ENCODE data around the gene MYL6. TPM values are rescaled to one million over a fixed set of nuclear protein-coding genes. Genes with fewer than 3 reads are reported as not detected.

The MYL6 gene
- total RNA-seq, 5 donors from 2014 or later (not counting 1 experiment from before 2014, with no cell fraction given), result 506 to 663 (median 569) TPM

DNA sequence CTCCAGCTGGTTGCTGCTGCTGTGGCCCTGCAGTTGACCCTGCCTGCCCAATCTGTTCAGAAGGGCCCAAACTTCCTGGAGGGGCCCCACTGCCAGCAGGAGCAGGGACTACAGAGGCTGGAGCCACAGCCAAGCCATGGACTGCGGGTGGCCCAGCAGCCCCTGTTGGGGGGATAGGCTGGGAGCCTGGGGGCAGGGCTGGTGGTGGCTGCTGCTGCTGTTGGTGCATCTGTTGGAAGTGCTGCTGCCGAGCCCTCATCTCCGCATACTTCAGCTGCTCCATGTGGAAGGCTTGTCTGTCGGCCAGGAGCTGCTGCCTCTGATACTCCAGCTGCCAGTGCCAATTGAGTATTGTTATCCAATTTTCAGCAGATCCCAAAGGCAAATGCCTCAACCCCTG lies 7.2 kb downstream of the MYL6 start:
- Mint-ChIP-seq H3K9me3 (no peaks in the 10 kb centered on the region), H3K27me3 (no peaks in the 10 kb centered on the region), H3K4me1 (peaks cover 13 to 23% (median 22%) of the 10 kb centered on the region in 3 donors), H3K27ac (peak overlapping the region; percentile 18 to 23), H3K4me3 (no peak overlapping the region), H3K36me3 (peaks cover 50% of the 10 kb centered on the region)
- POLR2A ChIA-PET, result no interaction called here
- no peak overlapping the region for H3K4me3 ChIP-seq (ENCODE audit: control insufficient read depth in 1 of 2, extremely low read depth in 1 of 2, low read length in 1 of 2)
- ATAC-seq (replicated peaks in 1 of 4) (no peak), DNase-seq (no peak)
- CTCF ChIA-PET, result interaction anchor here in 1 of 2 donors (1.7 kb wide), 1 partner anchor 23 kb away, joined by 4 read pairs; no protein-coding TSS in a partner anchor
- H3K27ac ChIP-seq (ENCODE audit: low read length), result no peak overlapping the region
- peaks cover 9 to 22% of the 10 kb centered on the region in 2 experiments for H3K4me1 ChIP-seq (ENCODE audit: control insufficient read depth in 1 of 2, extremely low read depth in 1 of 2, insufficient read depth in 2 of 2, low read length in 2 of 2)
- peaks cover 7 to 94% of the 10 kb centered on the region in 2 donors for H3K36me3 ChIP-seq (ENCODE audit: control insufficient read depth in 2 of 2, extremely low read depth in 1 of 2, insufficient read depth in 1 of 2, low read length in 1 of 2)
- H3K9me3 ChIP-seq, result no peaks in the 10 kb centered on the region
- whole genome bisulfite sequencing (ENCODE audit: insufficient coverage), result 94% methylated on average over 4 of the region's 4 CpGs
- H3K27me3 ChIP-seq (replicated peaks in 1 of 2; ENCODE audit: control insufficient read depth in 2 of 2, extremely low read depth in 1 of 2, insufficient read depth in 2 of 2, low read length in 1 of 2), result no peaks in the 10 kb centered on the region

DNA sequence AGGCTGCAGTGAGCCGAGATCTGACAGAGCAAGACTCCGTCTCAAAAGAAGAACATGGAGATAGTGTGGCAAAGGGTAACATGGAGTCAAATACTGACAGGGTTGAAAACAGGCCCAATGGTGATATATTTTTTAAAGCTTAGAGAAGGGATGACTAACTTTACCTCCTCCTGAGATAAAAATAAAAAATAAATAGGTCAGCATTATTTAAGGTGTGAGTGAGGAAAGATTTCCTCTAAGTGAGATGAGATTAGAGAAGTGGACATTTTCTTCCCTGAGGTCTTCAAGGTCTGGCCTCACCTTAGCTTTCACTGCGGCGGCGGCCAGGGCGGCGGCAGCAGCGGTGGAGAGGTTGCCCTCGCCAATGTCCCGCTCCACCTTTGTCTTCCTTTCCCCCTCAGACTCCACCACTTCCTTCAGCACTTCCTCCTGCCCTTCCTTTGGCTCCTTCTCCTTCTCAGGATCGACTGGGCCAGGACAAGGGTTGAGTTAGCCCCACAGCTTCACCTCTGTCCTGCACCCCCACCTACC lies 11.1 kb downstream of the MYL6 start:
- WGBS (ENCODE audit: insufficient coverage), result 38% methylated on average over 1 of the region's 11 CpGs
- Histone ChIP-seq H3K27me3 (replicated peaks in 1 of 2; ENCODE audit: control insufficient read depth in 2 of 2, extremely low read depth in 1 of 2, insufficient read depth in 2 of 2, low read length in 1 of 2) (no peaks in the 10 kb centered on the region), H3K9me3 (no peaks in the 10 kb centered on the region), H3K4me1 (ENCODE audit: control insufficient read depth in 1 of 2, extremely low read depth in 1 of 2, insufficient read depth in 2 of 2, low read length in 2 of 2) (no peaks in the 10 kb centered on the region), H3K27ac (ENCODE audit: low read length) (no peak overlapping the region), H3K4me3 (ENCODE audit: control insufficient read depth in 1 of 2, extremely low read depth in 1 of 2, low read length in 1 of 2) (no peak overlapping the region), H3K36me3 (ENCODE audit: control insufficient read depth in 2 of 2, extremely low read depth in 1 of 2, insufficient read depth in 1 of 2, low read length in 1 of 2) (peaks cover 31 to 92% of the 10 kb centered on the region in 2 donors)
- H3K9me3 Mint-ChIP-seq, result no peaks in the 10 kb centered on the region
- ATAC-seq (replicated peaks in 1 of 4) (no peak), DNase-seq (no peak)
- POLR2A ChIA-PET, result no interaction called here
- CTCF ChIA-PET, result interaction anchor here in 1 of 2 donors (0.6 kb wide), 1 partner anchor 25 kb away, joined by 3 read pairs; no protein-coding TSS in a partner anchor
- peak overlapping the region; percentile 19 to 73 for H3K27ac Mint-ChIP-seq
- H3K36me3 Mint-ChIP-seq, result peaks cover 55% of the 10 kb centered on the region
- no peaks in the 10 kb centered on the region for H3K4me1 Mint-ChIP-seq
- no peak overlapping the region for H3K4me3 Mint-ChIP-seq
- no peaks in the 10 kb centered on the region for H3K27me3 Mint-ChIP-seq

DNA sequence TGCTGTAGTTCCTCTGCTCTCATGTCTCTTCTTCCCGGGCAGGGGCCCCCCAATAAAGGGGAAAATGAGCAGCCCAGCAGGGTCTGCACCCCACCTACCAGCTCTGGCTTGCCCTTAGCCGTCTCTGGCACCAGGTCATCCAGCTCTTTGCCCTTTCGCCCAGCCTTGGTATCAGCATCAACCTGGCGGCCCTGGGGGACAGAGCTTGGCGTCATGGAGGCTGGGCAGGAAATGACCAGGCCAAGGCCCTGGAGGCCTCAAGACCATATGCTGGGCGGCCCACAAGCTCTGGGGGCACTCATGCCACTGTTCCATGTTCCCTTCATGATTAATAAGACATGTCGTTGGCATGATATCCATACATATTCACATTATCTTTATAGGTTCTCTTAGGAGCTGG lies 14.7 kb downstream of the MYL6 start:
- Mint-ChIP-seq H3K36me3 (peaks cover 56% of the 10 kb centered on the region), H3K27me3 (no peaks in the 10 kb centered on the region), H3K4me3 (no peak overlapping the region), H3K9me3 (no peaks in the 10 kb centered on the region), H3K27ac (no peak overlapping the region), H3K4me1 (peaks cover 0 to 2% (median 0%) of the 10 kb centered on the region in 3 donors)
- Histone ChIP-seq H3K4me1 (ENCODE audit: control insufficient read depth in 1 of 2, extremely low read depth in 1 of 2, insufficient read depth in 2 of 2, low read length in 2 of 2) (no peaks in the 10 kb centered on the region), H3K4me3 (ENCODE audit: control insufficient read depth in 1 of 2, extremely low read depth in 1 of 2, low read length in 1 of 2) (no peak overlapping the region), H3K36me3 (ENCODE audit: control insufficient read depth in 2 of 2, extremely low read depth in 1 of 2, insufficient read depth in 1 of 2, low read length in 1 of 2) (peaks cover 34 to 87% of the 10 kb centered on the region in 2 donors), H3K27me3 (replicated peaks in 1 of 2; ENCODE audit: control insufficient read depth in 2 of 2, extremely low read depth in 1 of 2, insufficient read depth in 2 of 2, low read length in 1 of 2) (no peaks in the 10 kb centered on the region), H3K9me3 (no peaks in the 10 kb centered on the region), H3K27ac (ENCODE audit: low read length) (no peak overlapping the region)
- 91% methylated on average over 5 of the region's 7 CpGs for WGBS (ENCODE audit: insufficient coverage)
- ATAC-seq (replicated peaks in 1 of 4) (no peak), DNase-seq (no peak)
- ChIA-PET POLR2A (interaction anchor here (0.5 to 0.7 kb wide), 2 partner anchors 10 to 29 kb away, joined by 3 to 6 read pairs; no protein-coding TSS in a partner anchor), CTCF (no interaction called here)

DNA sequence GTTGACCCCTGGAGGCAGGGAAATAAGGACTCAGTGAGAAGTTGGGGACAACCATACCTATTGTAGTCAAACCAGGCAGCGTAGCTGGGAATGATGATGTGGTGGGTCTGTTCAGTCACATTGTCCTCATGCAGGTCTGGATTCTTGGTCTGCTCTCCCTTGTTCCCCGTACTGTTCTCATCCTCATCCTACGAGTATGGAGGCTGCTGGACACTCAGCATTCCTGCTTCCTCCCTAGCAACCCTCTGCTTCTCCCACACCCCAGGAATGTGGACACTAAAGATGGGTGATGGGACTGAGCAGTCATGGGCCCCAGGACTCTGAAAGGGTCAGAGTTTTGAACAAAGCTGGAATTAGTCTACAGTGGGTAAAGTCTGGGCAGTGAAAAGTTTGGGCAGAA lies 20.2 kb downstream of the MYL6 start:
- no peaks in the 10 kb centered on the region for H3K27me3 Mint-ChIP-seq
- Histone ChIP-seq H3K27ac (ENCODE audit: low read length) (no peak overlapping the region), H3K9me3 (no peaks in the 10 kb centered on the region), H3K36me3 (ENCODE audit: control insufficient read depth in 2 of 2, extremely low read depth in 1 of 2, insufficient read depth in 1 of 2, low read length in 1 of 2) (peaks cover 14 to 80% of the 10 kb centered on the region in 2 donors), H3K4me3 (ENCODE audit: control insufficient read depth in 1 of 2, extremely low read depth in 1 of 2, low read length in 1 of 2) (no peak overlapping the region), H3K27me3 (replicated peaks in 1 of 2; ENCODE audit: control insufficient read depth in 2 of 2, extremely low read depth in 1 of 2, insufficient read depth in 2 of 2, low read length in 1 of 2) (no peaks in the 10 kb centered on the region), H3K4me1 (ENCODE audit: control insufficient read depth in 1 of 2, extremely low read depth in 1 of 2, insufficient read depth in 2 of 2, low read length in 2 of 2) (no peaks in the 10 kb centered on the region)
- no peak for DNase-seq
- no peak for ATAC-seq (replicated peaks in 1 of 4)
- ChIA-PET CTCF (no interaction called here), POLR2A (no interaction called here)
- H3K4me3 Mint-ChIP-seq, result no peak overlapping the region
- peaks cover 0 to 6% (median 0%) of the 10 kb centered on the region in 3 donors for H3K4me1 Mint-ChIP-seq
- H3K36me3 Mint-ChIP-seq, result peaks cover 59% of the 10 kb centered on the region
- WGBS (ENCODE audit: insufficient coverage), result no CpG with 5 or more reads among the region's 3 CpGs
- H3K27ac Mint-ChIP-seq, result no peak overlapping the region
- no peaks in the 10 kb centered on the region for H3K9me3 Mint-ChIP-seq

DNA sequence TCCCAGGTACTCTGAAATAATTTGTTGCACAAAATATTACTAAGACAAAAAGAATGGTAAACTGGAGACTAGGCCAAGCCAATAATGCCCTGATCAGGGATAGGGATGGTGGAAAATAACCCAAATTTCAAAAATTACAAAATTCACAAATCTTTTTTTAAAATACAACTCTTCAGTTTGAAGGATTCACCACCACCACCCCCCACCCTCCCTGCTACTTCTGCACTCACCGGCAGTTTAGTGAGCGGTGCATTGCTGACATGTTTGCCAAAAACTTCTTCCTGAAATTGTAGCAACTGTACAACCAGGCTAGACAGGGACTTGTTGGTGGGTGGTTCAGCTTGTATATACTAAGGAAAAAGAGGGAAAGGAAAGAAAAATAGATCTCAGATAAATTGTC lies 28.8 kb downstream of the MYL6 start:
- Histone ChIP-seq H3K9me3 (no peaks in the 10 kb centered on the region), H3K4me1 (ENCODE audit: control insufficient read depth in 1 of 2, extremely low read depth in 1 of 2, insufficient read depth in 2 of 2, low read length in 2 of 2) (peaks cover 12 to 31% of the 10 kb centered on the region in 2 experiments), H3K27ac (ENCODE audit: low read length) (no peak overlapping the region), H3K27me3 (replicated peaks in 1 of 2; ENCODE audit: control insufficient read depth in 2 of 2, extremely low read depth in 1 of 2, insufficient read depth in 2 of 2, low read length in 1 of 2) (no peaks in the 10 kb centered on the region), H3K36me3 (ENCODE audit: control insufficient read depth in 2 of 2, extremely low read depth in 1 of 2, insufficient read depth in 1 of 2, low read length in 1 of 2) (peaks cover 8 to 39% of the 10 kb centered on the region in 2 donors), H3K4me3 (ENCODE audit: control insufficient read depth in 1 of 2, extremely low read depth in 1 of 2, low read length in 1 of 2) (no peak overlapping the region)
- ATAC-seq (replicated peaks in 1 of 4) (no peak), DNase-seq (no peak)
- peak overlapping the region; percentile 39 to 83 for H3K27ac Mint-ChIP-seq
- ChIA-PET CTCF (interaction anchor here (0.9 to 1.6 kb wide), 3 partner anchors 49 to 173 kb away, joined by 3 to 4 read pairs (median 4); partner anchors contain the start of genes ANKRD52 (in 1 of the 2) and STAT2 (in 1 of the 2)), POLR2A (no interaction called here)
- WGBS (ENCODE audit: insufficient coverage), result no CpG with 5 or more reads among the region's 2 CpGs
- H3K27me3 Mint-ChIP-seq, result no peaks in the 10 kb centered on the region
- no peak overlapping the region for H3K4me3 Mint-ChIP-seq
- H3K4me1 Mint-ChIP-seq, result peaks cover 32 to 39% (median 35%) of the 10 kb centered on the region in 3 donors
- H3K9me3 Mint-ChIP-seq, result no peaks in the 10 kb centered on the region
- H3K36me3 Mint-ChIP-seq, result peaks cover 18% of the 10 kb centered on the region

DNA sequence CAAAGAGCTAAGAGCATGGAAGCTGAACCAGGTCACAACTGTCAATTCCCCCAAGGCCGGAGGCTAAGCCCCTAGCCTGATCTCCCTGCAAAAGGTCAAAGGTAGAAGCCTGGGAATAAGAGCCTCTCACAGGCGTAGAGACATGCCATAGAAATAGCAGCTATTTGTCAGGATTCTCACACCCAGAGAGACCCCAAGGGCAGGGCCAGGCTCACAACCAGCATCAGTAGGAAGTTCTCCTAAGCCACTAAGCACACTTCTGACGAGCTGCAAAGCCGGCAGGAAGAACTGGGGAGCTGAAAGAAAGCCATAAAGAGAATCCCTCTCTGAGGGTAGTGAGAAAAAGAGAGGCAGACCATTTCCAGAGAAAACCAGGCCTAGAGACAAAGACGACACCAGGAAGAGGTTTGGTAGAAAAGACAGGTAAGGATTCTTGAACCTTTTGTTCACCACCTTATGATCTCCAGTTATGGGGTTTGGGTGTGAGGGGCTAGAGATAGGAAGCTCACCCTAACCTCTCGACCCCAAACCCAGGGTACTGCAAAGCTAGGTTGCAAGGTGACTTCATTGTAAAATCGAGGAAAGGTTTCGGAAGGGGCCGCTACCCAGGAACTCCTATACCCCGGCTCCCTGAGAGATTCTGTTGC lies 30.1 kb downstream of the MYL6 start:
- Mint-ChIP-seq H3K4me3 (peak overlapping the region; percentile 89 to 98 (median 96)), H3K36me3 (peaks cover 17% of the 10 kb centered on the region), H3K27ac (peak overlapping the region; percentile 83 to 95), H3K9me3 (no peaks in the 10 kb centered on the region), H3K27me3 (no peaks in the 10 kb centered on the region), H3K4me1 (peaks cover 40 to 49% (median 42%) of the 10 kb centered on the region in 3 donors)
- Histone ChIP-seq H3K27ac (ENCODE audit: low read length) (peak overlapping the region; percentile 74), H3K9me3 (no peaks in the 10 kb centered on the region), H3K4me1 (ENCODE audit: control insufficient read depth in 1 of 2, extremely low read depth in 1 of 2, insufficient read depth in 2 of 2, low read length in 2 of 2) (peaks cover 12 to 31% of the 10 kb centered on the region in 2 experiments), H3K27me3 (replicated peaks in 1 of 2; ENCODE audit: control insufficient read depth in 2 of 2, extremely low read depth in 1 of 2, insufficient read depth in 2 of 2, low read length in 1 of 2) (no peaks in the 10 kb centered on the region), H3K4me3 (ENCODE audit: control insufficient read depth in 1 of 2, extremely low read depth in 1 of 2, low read length in 1 of 2) (peak overlapping the region; percentile 71 to 88), H3K36me3 (ENCODE audit: control insufficient read depth in 2 of 2, extremely low read depth in 1 of 2, insufficient read depth in 1 of 2, low read length in 1 of 2) (peaks cover 8 to 29% of the 10 kb centered on the region in 2 donors)
- 67% methylated on average over 1 of the region's 10 CpGs for WGBS (ENCODE audit: insufficient coverage)
- ChIA-PET CTCF (interaction anchor here (0.5 to 3.3 kb wide), 15 partner anchors 13 to 451 kb away, joined by 3 to 54 read pairs (median 4); partner anchors contain the start of genes ZC3H10 (in 2 of the 2), ESYT1 (in 1 of the 2) and STAT2 (in 1 of the 2)), POLR2A (no interaction called here)
- DNase-seq (peak in 2 of 35 experiments; percentile 2 to 29), ATAC-seq (replicated peaks in 1 of 4) (no peak)
